Right kidney (tissue), 1 donor: Measurements from ENCODE around the gene AKNA.

ENCODE experiments used
- DNase-seq: peaks from one replicate; pipeline ENCODE4 v3.0.0-alpha.2; 2016

Gene AKNA

DNA sequence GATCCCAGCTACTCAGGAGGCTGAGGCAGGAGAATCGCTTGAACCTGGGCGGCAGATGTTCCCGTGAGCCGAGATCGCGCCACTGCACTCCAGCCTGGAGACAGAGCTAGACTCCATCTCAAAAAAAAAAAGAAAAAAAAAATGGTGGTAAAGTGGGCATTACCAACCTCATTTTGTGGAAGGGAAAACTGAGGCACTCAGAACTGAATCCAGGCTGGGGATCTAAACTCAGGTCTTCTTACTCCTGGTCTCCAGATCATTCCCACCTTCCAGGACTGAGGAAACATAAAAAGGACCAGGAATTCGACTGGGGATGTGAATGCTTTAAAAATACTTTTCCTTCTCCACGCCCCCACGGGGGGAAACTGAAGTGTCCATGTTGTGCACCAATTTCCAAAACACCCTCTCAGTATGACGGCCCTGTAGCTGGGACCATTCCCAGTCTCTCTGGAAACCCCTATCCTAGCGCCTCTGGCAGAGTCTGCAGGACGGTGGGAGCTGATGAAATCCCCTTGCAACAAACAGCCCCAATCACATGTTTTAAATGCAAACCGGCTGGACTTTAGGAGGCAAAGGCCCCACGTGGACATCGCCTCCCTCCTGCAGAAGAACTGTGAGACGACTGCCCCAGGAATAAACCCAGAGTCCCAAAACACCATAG, 8.9 kb upstream of the AKNA start:
- no peak for DNase-seq

DNA sequence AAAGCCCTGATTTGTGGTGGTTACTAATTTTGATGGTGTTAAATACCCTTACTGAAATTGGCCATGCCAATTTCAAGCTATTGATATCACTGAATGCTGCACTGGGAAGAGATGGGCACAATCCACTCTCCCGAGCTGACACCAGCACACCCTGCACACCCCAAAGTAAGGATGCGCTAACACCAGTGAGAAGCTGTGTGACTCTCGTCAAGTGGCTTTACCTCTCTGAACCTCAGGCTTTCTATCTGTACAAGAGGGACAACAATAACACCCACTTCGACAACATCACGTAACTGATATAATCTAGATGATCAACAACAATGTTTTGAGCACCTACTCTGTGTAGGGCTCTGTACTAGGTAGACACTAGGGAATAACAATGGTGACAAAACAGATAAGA, 8.0 kb upstream of the AKNA start:
- no peak for DNase-seq

DNA sequence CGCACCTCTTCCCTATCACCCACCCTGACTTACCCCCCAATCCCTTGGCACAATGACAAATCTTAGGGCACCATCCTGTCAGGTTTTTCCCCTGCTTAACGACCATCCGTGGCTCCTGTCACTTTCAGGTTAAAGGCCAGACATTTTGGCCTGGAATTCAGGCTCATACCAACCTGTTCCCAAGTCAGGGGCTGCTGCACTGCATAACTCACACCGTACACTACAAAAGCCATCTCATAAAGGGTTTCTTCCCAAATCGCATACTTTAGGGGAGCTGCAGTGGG, 7.5 kb upstream of the AKNA start:
- DNase-seq: no peak

DNA sequence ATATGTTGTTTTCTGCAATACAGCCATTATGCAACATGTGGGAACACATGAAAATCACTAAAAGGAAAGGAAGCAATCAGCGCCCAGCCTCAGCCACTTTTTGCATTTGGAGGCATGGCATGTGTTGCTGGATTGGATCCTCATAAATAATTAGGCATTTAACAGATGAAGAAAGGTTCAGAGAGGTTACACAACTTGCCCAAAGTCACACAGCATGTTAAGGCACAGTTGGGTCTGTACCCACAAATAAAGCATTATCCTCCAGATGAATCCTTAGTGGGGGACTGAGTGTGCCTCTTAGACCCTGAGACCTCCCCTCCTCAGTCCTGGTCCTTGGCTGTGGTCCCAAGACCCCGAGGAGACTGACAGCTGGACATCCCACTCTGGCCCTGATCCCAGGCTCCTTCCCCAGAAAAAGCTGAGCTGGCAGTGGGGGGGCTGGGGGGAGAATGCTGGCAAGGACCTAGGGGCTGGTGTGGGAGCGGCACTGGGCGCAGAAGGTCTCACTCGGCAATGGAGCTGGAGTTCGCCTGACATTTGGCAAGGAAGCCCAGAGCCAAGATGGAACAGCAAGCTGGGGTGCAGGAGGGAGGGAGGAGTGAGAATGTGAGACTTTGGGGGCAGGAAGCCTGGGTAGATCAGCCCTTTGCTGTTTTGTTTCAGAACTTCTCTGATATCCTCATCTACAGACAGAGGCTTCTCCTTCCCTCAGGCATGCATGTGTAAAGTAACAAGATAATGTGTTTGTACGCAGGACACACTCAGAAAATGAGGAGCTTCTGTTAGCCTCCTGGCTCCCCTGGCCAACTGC, 6.9 kb upstream of the AKNA start:
- no peak for DNase-seq

DNA sequence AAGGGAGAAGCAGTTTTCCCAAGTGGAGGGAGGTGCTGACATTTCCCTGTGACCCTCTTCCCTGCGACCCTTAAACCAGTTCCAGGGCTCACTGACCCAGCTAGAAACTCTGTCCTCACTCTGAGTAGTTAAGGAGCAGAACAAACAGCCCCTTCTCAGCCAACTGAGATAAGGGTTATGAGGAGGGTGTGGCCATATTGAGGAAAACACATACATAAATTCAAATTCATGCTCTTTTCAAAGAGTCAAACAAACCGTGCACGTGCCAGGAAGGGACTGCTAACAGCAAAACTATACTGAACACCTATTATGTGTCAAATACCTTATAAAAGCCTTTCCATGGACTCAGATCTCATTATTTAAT, 4.9 kb upstream of the AKNA start:
- no peak for DNase-seq

DNA sequence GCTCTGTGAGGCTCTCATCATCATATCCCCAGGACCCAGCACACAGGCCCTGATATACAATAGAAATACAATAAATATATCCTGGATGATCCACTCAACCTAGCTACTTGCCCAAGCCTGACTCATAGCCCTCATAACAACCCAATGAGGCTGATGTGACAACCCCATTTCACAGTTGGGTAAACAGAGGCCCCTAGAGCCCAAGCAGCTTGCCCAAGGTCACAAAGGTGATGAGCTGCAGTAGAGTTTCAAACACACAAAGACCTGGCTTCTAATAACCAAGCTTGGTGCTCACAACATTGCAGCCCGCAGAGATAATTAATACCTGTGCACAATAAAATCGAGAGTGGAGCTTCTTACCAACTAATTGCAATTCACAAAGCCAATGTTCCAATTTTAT, 3.2 kb upstream of the AKNA start:
- no peak for DNase-seq

DNA sequence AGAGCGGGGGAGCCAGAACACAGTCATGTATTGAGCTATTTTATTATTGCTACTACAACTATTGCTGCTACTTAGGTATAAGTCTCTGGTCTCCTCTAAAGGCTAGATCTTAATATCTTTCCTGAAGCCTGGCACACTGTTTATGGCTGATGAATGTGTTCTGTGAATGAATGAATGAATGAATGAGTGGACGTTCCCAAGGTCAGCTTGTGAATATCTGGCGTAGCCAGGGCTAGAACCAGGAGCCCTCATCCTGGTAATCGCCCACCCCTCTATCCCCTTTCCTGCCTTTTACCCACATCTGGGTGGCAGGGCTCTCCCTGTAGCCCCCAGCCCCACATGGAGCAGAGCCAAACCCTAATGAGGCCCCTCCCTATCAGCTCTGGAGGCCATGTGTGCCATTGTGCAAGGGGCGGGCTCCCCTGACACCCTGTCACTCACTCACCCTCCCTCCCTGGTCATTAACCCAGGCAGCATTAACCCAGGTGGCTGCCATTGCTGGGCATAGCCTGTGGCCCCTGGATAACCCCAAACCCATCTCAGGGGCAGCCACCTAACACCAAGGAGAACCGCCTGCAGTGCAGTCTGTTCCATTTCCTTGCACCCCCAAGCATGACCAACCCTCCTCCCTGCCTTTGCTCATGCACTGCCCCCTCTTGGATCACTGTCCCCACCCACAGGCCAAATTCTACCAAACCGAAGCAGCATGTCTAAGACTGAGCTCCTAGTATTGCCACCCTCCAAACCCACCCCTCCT, 2.0 kb upstream of the AKNA start:
- DNase-seq: no peak

DNA sequence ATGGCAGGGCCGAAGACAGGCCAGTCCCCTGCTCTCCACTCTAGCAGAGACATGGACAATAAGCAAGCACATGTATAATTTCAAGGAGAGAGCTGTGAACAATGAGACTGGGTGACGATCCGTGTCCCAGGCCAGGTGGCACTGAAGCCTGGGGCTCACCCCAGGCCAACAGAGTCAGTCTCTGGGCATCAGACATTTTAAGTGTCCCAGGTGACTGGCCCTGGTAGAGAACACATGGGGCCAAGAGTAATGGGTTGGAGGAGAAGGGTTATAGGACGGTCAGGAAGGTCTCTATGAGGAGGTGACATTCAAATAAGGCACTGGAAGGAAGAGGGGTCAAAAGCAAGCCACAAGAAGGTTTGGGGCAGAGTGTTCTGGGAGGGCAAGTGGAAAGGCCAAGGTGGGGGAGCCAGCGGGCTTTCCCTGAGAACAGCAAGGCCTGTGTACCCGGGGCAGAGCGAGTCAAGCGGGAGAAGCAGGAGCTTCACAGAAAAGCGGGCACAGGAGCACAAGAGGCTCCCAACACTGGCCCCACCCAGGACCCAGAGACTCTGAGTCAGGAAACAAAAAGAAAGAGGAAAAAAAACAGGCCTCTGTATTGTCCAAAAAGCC, 1.1 kb upstream of the AKNA start:
- DNase-seq: no peak

DNA sequence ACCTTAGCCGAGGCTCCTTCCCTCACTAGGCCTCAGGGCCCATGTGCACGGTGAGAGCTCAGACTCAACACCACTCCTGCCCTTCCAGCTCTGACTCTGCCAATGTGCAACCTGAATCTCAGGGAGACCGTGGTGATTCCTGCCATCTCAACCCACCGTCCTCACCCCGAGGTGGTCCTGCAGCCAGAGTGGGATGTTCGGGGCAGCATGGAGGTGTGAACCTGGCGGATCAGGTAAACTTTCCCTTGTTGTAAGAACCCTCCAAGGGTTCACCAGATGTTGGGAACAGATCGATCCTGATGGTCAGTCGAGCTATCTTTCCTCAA, 538 bp upstream of the AKNA start:
- no peak for DNase-seq

DNA sequence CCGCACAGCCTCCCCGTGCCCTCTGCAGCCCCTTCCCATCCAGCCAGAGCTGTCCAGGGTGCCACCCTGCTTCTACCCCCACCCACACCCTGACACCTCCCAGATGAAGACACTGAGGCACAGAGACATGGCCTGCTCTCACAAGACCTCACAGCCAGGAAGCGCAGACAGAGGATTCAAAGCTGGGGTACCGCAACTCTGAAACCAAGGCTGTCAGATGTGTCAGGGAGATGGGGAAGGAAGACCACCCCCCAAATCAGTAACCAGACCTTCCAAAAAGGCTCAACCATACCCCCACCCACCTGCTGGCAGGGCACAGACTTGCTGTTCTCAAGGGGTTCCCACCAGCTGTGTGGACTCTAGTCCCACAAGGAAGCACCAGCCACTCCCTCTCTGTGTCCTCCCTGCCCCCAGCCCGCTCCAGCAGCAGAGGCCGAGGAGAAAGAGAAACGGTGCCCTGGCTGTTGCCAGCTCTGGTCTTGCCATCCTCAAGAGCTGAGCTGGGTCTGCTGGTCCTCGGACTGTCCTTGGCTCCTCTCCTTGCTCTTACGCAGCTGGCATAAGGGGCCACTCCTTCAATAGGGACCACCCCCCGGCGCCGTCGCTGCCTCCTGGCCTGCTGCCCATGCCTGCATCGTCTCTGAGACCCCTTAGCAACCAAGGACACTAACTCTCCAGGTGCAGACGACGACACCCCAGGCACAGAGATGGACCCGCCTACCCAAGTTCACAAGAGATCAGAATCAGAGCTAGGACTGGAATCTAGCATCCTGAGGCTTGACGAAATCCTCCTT, 699 bp downstream of the AKNA start:
- no peak for DNase-seq

DNA sequence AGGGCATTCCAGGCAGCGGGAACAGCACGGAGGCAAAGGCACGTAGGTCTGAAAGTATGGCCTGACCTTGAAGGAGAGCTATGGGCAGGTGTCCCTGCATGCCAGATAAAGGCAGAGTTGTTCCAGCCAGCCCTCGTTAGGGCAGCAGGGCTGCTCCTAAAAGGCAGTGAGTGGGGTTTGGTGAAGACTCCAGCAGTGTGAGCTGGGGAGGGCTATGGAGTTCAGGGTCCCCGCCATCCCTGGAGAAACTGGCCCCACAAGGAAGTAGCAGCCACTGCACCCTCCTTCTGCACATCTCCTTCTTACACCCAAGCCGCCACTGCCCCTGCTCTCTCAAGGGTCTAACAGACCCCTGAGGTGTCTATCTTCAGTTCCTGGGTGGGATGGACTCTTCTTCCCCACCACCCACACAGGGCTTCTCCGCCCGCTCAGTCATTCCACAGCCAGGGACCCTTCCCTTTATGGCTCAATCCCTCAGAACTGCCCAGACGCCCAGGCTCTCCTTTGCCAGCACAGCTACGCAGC, 1.4 kb downstream of the AKNA start:
- no peak for DNase-seq

DNA sequence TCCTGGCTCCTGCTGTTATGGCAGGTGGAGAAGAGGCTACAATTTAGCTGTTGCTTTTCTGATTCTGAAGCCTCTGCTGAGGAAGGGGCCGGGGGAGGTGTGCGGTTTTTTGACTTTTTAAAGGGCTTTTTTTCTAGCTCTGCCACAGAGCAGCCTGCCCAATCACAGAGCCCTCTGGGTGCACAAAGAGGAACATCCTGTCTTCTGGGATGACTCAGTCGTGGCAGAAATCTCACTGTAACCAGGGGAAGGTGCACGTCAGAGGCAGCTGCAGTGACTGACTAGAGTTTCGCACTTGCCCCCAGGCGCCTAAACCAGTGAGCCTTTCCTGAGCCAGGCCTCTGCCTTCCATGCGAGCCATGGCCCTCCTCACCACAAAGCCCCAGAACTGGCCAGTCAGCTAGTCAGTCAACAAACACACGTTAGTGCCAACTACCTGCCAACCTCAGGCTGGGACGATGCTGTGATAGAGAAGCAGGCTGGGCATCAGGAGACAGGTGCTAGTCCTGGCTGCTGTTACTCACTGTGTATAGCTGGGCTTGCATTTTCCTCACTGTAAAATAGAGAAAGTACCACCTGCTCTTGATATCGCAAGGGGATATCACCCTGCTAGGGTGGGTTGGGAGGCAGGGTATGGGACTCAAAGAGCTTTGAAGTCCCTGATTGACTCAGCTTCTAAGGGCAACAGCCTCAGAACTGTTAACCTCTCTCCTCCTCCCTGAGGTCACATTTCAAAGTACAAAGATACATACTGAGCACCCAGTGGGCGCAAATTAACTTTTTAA, 2.2 kb downstream of the AKNA start:
- DNase-seq: no peak

DNA sequence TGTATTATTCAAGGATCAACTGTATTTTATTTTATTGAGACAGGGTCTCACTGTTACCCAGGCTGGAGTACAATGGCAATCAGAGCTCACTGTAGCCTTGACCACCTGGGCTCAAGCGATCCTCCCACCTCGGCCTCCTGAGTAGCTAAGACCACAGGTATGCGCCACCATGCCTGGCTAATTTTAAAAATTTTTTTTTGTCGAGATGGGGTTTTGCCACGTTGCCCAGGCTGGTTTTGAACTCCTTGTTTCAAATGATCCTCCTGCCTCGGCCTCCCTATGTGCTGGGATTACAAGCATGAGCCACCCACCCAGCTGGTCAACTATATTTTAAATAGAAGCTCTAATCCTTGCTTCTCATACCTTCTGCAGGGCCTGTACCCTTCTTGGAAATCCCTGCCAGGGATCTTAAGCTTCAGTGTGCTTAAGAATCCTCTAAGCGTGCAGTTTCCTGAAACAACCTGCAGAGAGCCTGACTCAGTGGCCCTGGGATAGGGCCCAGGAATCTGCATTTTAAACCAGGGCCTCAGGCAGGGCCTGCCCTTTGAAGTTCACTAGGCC, 2.9 kb downstream of the AKNA start:
- no peak for DNase-seq

DNA sequence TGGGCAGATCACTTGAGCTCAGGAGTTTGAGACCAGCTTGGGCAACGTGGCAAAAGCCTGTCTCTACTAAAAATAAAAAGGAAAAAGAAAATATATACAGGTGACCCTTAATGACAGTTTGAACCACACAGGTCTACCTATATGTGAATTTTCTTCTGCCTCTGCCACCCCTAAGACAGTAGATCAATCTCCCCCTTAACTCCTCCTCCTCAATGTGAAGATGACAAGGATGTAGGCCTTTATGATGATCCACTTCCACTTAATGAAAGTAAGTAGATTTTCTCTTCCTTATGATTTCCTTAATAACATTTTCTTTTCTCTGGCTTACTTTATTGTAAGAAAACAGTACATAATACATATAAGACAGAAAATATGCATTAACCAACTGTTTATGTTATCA, 3.4 kb downstream of the AKNA start:
- DNase-seq: no peak

DNA sequence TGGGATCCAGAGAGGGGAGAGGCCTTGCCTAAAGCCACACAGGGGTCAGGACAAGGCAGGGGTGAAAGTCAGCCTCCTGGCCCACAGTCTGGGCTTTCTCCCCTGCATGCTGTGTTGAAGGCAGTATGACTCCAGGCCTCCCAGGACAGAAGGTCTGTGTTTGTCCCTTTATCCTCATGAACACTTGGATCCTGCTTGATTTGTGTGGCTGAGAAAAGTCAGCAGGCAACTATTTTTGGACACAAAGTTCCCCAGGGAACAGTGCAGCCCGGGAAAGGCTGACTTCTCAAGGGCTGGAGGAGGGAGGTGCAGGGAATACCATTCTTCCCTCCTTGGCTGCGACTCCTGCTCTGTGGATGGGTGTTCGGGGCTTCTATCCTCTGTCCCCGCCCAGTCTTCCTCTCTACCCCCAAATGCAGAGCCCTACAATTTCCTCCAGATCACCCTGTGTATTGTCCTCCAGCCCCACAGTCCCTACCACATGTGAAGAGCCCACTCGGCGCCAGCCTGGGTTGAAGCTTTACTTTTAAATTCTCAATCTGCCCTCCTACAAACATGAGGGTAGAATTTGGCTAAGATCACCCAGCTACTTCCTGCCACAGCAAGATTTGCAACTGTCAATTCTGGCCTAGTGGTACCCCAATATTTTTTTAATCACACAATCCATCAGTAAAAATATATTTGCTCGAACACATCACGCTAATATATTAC, 4.1 kb downstream of the AKNA start:
- DNase-seq: no peak

DNA sequence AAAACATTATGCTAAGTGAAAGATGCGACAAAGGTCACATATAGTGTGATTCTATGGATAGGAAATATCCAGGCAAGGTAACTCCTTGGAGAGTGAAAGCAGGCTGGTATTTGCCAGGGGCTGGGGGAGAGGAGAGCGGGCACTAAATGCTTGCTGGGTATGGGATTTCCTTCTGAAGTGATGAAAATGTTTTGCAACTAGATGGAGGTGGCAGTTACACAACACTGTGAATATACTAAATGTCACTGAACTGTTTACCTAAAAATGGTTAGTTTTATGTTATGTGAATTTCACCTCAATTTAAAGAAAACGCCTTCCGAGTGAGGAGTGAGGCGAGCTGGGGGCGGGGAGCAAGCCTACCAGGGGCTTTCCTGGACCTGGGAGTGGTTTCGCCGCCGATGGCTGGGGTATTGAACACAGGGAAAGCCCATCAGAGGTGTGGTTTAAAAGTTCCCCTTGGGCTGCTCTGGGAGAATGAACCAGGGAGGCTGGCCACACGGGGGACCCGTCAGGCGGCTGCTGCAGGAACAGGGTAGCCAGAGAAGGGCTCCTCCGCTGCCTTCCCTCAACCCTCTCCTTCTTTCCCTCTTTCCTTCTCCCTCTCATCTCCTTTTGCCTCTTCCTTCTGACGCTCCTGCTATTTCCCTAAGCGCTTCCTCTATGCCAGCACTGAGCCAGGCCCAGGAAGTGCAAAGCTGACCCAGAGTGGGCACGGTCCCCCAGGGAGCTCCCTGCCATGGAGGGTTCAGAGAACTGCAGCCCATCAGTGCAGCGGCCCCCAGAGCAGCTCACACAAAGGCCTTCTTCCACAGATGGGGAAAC, 4.9 kb downstream of the AKNA start:
- no peak for DNase-seq

DNA sequence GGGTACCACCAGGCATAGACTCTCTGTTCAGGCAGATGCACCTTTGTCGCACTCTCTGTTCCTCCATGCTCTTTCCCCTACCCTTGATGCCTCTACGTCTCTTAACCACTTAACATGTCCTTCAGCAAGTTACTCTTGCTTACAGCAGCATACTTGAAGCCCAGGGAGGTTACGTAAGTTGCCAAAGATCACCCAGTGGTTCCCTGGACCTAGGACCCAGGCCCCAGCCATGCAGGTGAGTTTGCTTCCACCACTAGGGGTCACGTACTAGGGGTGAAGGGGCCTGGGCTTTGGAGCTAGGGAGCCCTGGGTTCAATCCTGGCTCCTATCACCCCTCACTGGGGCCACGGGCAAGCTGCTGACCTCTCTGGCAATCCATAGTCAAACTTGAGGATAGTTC, 8.9 kb downstream of the AKNA start:
- DNase-seq: no peak

DNA sequence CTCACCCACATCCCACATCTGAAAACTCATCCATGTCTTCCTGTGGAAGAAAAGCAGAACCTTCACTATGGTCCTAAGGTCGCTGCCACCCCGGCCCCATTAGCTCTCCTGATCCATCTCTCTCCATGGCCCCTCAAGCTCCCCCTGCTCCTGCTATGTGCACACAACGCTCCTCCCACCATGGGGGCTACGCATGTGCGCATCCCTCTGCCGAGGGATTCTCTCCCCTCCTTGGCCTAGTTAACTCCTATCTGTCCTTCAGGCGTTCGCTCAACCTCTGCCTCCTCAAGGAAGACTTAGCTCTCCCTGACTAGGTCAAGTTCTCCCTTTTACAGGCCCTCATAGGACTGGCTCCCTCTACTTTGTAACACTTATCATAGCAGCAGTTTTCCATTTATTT, 9.8 kb downstream of the AKNA start:
- no peak for DNase-seq

DNA sequence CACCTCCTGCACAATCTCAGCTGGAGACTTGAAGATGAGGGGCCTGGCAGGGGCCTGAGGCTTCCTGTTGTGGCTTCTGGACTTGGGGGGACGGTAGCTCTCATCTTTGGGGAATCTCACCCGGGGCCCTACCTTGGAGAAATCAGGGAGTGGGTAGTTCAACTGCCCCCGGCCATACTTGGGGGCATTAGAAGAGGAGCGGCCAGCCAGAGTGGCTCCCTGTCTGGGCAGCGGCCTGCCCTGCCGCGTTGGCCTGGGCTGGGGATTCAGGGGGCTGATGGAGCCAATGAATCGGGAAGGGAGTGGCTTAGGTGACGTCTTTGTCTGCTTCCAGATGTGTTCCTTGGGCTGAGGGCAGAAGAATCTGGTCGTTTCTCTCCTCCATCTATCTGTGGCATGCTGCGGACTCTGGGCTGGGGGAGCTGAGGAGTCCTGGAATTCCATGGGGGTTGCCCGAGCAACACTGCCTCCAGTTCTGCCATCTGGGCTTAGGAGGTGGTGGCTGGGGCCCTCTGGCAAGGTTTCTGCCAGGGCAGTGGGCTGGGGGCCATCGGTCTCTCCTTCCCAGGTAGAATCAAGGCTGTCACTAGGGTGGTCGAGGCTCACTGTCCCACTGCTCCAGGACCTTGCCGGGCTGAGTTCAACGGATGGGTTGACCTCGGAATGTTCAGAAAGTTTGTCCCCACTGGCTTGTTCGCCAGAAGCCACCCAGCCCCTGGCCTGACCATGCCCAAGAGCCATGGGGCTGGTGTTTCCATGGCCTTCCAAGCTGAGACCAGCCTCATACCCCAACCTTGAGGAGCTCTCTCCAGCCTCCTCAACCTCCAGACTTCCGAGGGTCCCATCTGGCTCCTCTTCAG, 11.0 kb downstream of the AKNA start:
- no peak for DNase-seq
